A549 (cell line): ENCODE results near the gene HYPK. TPM values are rescaled to one million over a fixed set of nuclear protein-coding genes. Genes with fewer than 3 reads are reported as not detected.
"Not testable (repeated sequence)": the region's sequence is repeated elsewhere in the genome, so short reads cannot be mapped to it uniquely, and the experiment has no call there.

Experiments used
- ATAC-seq, 2 experiments: fragments of 200-7000 bp in 1 of 2; fragments of >200 bp in 1 of 2; cut with Nextera tagmentation in 1 of 2; cut with Tn5 transposase in 1 of 2; 3 replicates each; pipeline versions ENCODE4 v1.8.0 to v1.9.1; 2018 to 2020; ENCODE audit warnings: mild to moderate bottlenecking in 1 of 2, moderate library complexity in 1 of 2
- CTCF ChIA-PET: fragments of 300-600 bp; sonication (Branson Sonifier 250); formaldehyde crosslinking; extraction: SDS; loops from one replicate; lab custom pipeline; 2021; ENCODE audit warnings: antibody characterized with exemption, inconsistent platforms; lab: Yijun Ruan, JAX
- POLR2A ChIA-PET: fragments of 350-600 bp; formaldehyde crosslinking; extraction: SDS; loops from one replicate; lab custom pipeline; 2021; ENCODE audit warnings: antibody characterized with exemption, inconsistent platforms; lab: Yijun Ruan, JAX
- DNase-seq, 2 experiments: peaks; one replicate each; pipeline versions ENCODE4 v3.0.0 to v3.0.0-alpha.2; 2011 to 2016; ENCODE audit warnings: low read depth in 1 of 2, low spot score in 1 of 2
- FAIRE-seq: peaks from 2 replicates; lab custom pipeline; 2011; peaks lifted over from hg19 to GRCh38; lab: Jason Lieb, UNC
- H3K27ac ChIP-seq, 2 experiments: fragments of >200 bp; sonication (Bioruptor Twin); formaldehyde crosslinking; 3 replicates each; pipeline ENCODE4 v1.5.1; 2016 to 2017
- H3K4me1 ChIP-seq: fragments of >200 bp; sonication (Bioruptor Twin); formaldehyde crosslinking; 3 replicates; pipeline ENCODE4 v1.6.1; 2016
- H3K4me2 ChIP-seq: fragments of >200 bp; sonication (Bioruptor Twin); formaldehyde crosslinking; 3 replicates; pipeline ENCODE4 v1.6.1; 2016
- H3K4me3 ChIP-seq: fragments of >200 bp; sonication (Bioruptor Twin); formaldehyde crosslinking; 3 replicates; pipeline ENCODE4 v1.5.1; 2016
- H3K9me3 ChIP-seq: fragments of >200 bp; sonication (Bioruptor Twin); formaldehyde crosslinking; 3 replicates; pipeline ENCODE4 v1.6.1; 2016
- BHLHE40 ChIP-seq: IDR thresholded peaks from 2 replicates; pipeline ENCODE4 v1.6.1; 2012; ENCODE audit warnings: low read depth, low read length, inconsistent platforms
- CBX8 ChIP-seq: fragments of 200-600 bp; sonication (generic); IDR thresholded peaks from 2 replicates; pipeline ENCODE4 v1.6.1; 2016
- CEBPB ChIP-seq, 2 experiments: fragments of >200 bp in 1 of 2; sonication (Bioruptor Twin) in 1 of 2; formaldehyde crosslinking in 1 of 2; IDR thresholded peaks; 2 replicates each; pipeline ENCODE4 v1.6.1; 2012 to 2016
- CHD2 ChIP-seq: fragments of 150-350 bp; IDR thresholded peaks from 2 replicates; pipeline ENCODE4 v1.6.1; 2014; ENCODE audit warnings: low read length; ENCODE audit not compliant: partially characterized antibody
- FOSB ChIP-seq: fragments of 250-450 bp; sonication (Bioruptor Pico); IDR thresholded peaks from 2 replicates; pipeline ENCODE4 v1.5.0; 2020; ENCODE audit warnings: mild to moderate bottlenecking, moderate library complexity
- HDAC2 ChIP-seq: fragments of 200-600 bp; sonication (generic); IDR thresholded peaks from 2 replicates; pipeline ENCODE4 v1.6.1; 2016
- HOXA7 ChIP-seq: fragments of 250-450 bp; sonication (Bioruptor Pico); IDR thresholded peaks from 2 replicates; pipeline ENCODE4 v1.5.0; 2020; ENCODE audit warnings: mild to moderate bottlenecking, moderate library complexity
- JUN ChIP-seq, 2 experiments: fragments of >200 bp; sonication (Bioruptor Twin); formaldehyde crosslinking; IDR thresholded peaks; 2 replicates in 1 of 2; 3 replicates in 1 of 2; pipeline ENCODE4 v1.6.1; 2016 to 2017
- MAZ ChIP-seq: fragments of 150-350 bp; IDR thresholded peaks from 2 replicates; pipeline ENCODE4 v1.6.1; 2014; ENCODE audit warnings: antibody characterized with exemption, low read depth, low read length, borderline replicate concordance
- MYC ChIP-seq: IDR thresholded peaks from 2 replicates; pipeline ENCODE4 v1.6.1; 2012; ENCODE audit warnings: mild to moderate bottlenecking, inconsistent platforms, low read length, improper control_type of control experiment, borderline replicate concordance
- NFE2L2 ChIP-seq: fragments of 150-350 bp; conservative IDR thresholded peaks from 2 replicates; pipeline ENCODE4 v1.6.1; 2014; ENCODE audit warnings: low read length
- NR3C1 ChIP-seq: fragments of >200 bp; sonication (Bioruptor Twin); formaldehyde crosslinking; IDR thresholded peaks from 3 replicates; pipeline ENCODE4 v1.6.1; 2017
- POLR2AphosphoS2 ChIP-seq: conservative IDR thresholded peaks from 2 replicates; pipeline ENCODE4 v1.6.1; 2012; ENCODE audit warnings: low read length, improper control_type of control experiment, inconsistent platforms
- REST ChIP-seq: fragments of 200-600 bp; sonication (generic); IDR thresholded peaks from 2 replicates; pipeline ENCODE4 v1.6.1; 2016; ENCODE audit warnings: antibody characterized with exemption, mild to moderate bottlenecking, moderate library complexity
- RFX5 ChIP-seq: fragments of 450-650 bp; IDR thresholded peaks from 2 replicates; pipeline ENCODE4 v1.7.1; 2014; ENCODE audit warnings: antibody characterized with exemption, mild to moderate bottlenecking, moderate library complexity
- TP53 ChIP-seq: fragments of 250-450 bp; sonication (Bioruptor Pico); IDR thresholded peaks from 2 replicates; pipeline ENCODE4 v1.5.0; 2021; ENCODE audit warnings: mild to moderate bottlenecking, moderate library complexity
- USF2 ChIP-seq: fragments of 450-650 bp; IDR thresholded peaks from 2 replicates; pipeline ENCODE4 v1.6.1; 2014; ENCODE audit warnings: antibody characterized with exemption
- ZFP36 ChIP-seq: fragments of 450-650 bp; IDR thresholded peaks from 2 replicates; pipeline ENCODE4 v1.6.1; 2014; ENCODE audit warnings: borderline replicate concordance; ENCODE audit not compliant: partially characterized antibody
- ZSCAN20 ChIP-seq: fragments of 250-450 bp; sonication (Bioruptor Pico); IDR thresholded peaks from 2 replicates; pipeline ENCODE4 v1.8.0; 2022; ENCODE audit warnings: mild to moderate bottlenecking, moderate library complexity
- WGBS: methylation state at CpG from one replicate; pipeline ENCODE4 v1.1.6; 2017; ENCODE audit errors: missing lambda C conversion rate; 5-methylcytosine and 5-hydroxymethylcytosine counted together
- polyA plus RNA-seq, 4 experiments: library from polyadenylated mRNA; depleted of rRNA in 3 of 4; stranded (reverse); fragments of >200 nt; fragmentation: RNase III in 1 of 4; extraction: RNeasy Plus Mini Kit Qiagen cat#74134 plus additional on column Dnase treatment in 1 of 4; gene quantifications; 2 replicates in 3 of 4; 3 replicates in 1 of 4; pipeline ENCODE4 v1.2.3, GENCODE V29; 2011 to 2017
- TF ChIP-seq, protein P1 (sequence below): fragments of >200 bp; sonication (Bioruptor Twin); formaldehyde crosslinking; IDR thresholded peaks from 3 replicates; pipeline ENCODE4 v1.5.1; 2016

HYPK gene
- polyA plus RNA-seq, 2 of the 4 experiments (the other 2 are of a cell fraction): 21.0 to 66.5 TPM

- FAIRE-seq (no peak), DNase-seq (no peak), ATAC-seq (peak; percentile 6 to 14; a peak in 2 of 6 replicates)
- H3K27ac ChIP-seq: peak overlapping the region; percentile 89 to 90; a peak in 4 of 6 replicates
- H3K4me1 ChIP-seq: peaks cover 23% of the 10 kb centered on the region; the same call in 2 of the 3 replicates
- H3K9me3 ChIP-seq: no peaks in the 10 kb centered on the region
- H3K4me3 ChIP-seq: no peak overlapping the region
- CTCF ChIA-PET: no interaction called here
- peak overlapping the region; percentile 26; the same call in 1 of the 3 replicates for H3K4me2 ChIP-seq
- POLR2A ChIA-PET: interaction anchor here (0.5 to 1.5 kb wide), 2 partner anchors 22 to 313 kb away, joined by 3 to 4 read pairs; partner anchors contain the start of gene ELL3
- 88% methylated on average over 16 of the region's 16 CpGs for WGBS
- TF ChIP-seq HOXA7 (CRISPR knock-in tag) (no peak), USF2 (no peak), NR3C1 (no peak), NFE2L2 (no peak), BHLHE40 (no peak), CEBPB (IDR thresholded peaks at IDR 0.05) (no peak), MAZ (no peak), MYC (no peak), FOSB (CRISPR knock-in tag) (no peak), HDAC2 (no peak), JUN (IDR thresholded peaks at IDR 0.05) (no peak), RFX5 (no peak), ZFP36 (no peak), CBX8 (no peak), TP53 (no peak), CHD2 (no peak), POLR2AphosphoS2 (no peak)
- TF ChIP-seq, protein P1, sequence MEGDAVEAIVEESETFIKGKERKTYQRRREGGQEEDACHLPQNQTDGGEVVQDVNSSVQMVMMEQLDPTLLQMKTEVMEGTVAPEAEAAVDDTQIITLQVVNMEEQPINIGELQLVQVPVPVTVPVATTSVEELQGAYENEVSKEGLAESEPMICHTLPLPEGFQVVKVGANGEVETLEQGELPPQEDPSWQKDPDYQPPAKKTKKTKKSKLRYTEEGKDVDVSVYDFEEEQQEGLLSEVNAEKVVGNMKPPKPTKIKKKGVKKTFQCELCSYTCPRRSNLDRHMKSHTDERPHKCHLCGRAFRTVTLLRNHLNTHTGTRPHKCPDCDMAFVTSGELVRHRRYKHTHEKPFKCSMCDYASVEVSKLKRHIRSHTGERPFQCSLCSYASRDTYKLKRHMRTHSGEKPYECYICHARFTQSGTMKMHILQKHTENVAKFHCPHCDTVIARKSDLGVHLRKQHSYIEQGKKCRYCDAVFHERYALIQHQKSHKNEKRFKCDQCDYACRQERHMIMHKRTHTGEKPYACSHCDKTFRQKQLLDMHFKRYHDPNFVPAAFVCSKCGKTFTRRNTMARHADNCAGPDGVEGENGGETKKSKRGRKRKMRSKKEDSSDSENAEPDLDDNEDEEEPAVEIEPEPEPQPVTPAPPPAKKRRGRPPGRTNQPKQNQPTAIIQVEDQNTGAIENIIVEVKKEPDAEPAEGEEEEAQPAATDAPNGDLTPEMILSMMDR: no peak
Observed at GRCh38 chr15:43799209-43799944, 1.0 kb upstream of the HYPK start.

DNA sequence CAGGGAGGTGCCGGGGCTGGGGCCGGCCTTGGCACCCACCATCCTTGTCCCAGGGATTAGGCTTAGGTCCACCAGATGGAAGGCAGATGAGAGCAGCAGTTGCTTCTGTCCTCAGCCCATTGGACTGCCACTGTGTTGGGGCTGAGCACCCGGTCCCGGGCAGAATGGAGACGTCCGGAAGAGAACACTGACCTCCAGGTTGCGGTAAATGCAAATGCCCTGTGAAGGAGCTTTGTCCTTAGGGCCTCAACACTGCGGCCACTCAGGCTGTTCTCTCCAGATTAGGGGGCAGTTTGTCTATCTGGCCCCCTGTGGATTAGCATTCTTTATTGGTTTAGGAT lies 484 bp upstream of the HYPK start, which contains the start of gene SERINC4:
SERINC4 (minus strand) TSS at position 276 of the 341 bp plus-strand sequence; CDS start at position 42, 234 bp downstream.
- ATAC-seq: 0 out of 6 replicates have a peak, but pooled peaks of 1 of the 2 experiments have one; percentile 1
- CTCF ChIA-PET: no interaction called here
- no peaks in the 10 kb centered on the region for H3K9me3 ChIP-seq

GRCh38 chr15:43802676-43803075 lies 2.3 kb downstream of the HYPK start:
- CTCF ChIA-PET, DNase-seq, H3K4me3 ChIP-seq, ATAC-seq, POLR2A ChIA-PET, H3K27ac ChIP-seq, H3K4me2 ChIP-seq, FAIRE-seq, H3K9me3 ChIP-seq: not testable (repeated sequence)
- WGBS: 96% methylated on average over 7 of the region's 7 CpGs
- H3K4me1 ChIP-seq: peaks cover 20% of the 10 kb centered on the region; the same call in 2 of the 3 replicates

More for the DNA sequence above, 484 bp upstream of the HYPK start, which contains the start of gene SERINC4:
- Histone ChIP-seq H3K4me1 (peaks cover 20% of the 10 kb centered on the region; the same call in 2 of the 3 replicates), H3K27ac (peak within 1 kb of the TSS; percentile 89 to 90), H3K4me3 (peak within 1 kb of the TSS; percentile 89)
- no peak for DNase-seq
- POLR2A ChIA-PET: interaction anchor here (0.5 to 1.5 kb wide), 6 partner anchors 8 to 313 kb away, joined by 3 to 7 read pairs (median 4); partner anchors contain the start of genes ELL3, MFAP1 and SERF2
- TF ChIP-seq ZSCAN20 (CRISPR knock-in tag) (no peak), REST (no peak)
- TF ChIP-seq, all 56 proteins: peak for 0
- no peak for FAIRE-seq
- H3K4me2 ChIP-seq: peak within 1 kb of the TSS; percentile 82
- 97% methylated on average over 6 of the region's 8 CpGs for WGBS
